ENCODE measurements around the gene SLC25A41. TPM values are rescaled to one million over a fixed set of nuclear protein-coding genes. Genes with fewer than 3 reads are reported as not detected.

SLC25A41 gene
- total RNA-seq, 2 donors from 2014 or later, result not detected

GRCh38 chr19:6383188-6383587 lies 50.4 kb downstream of the SLC25A41 start:
- no peaks in the 10 kb centered on the region for H3K27me3 ChIP-seq
- no peak overlapping the region for H3K27ac ChIP-seq
- no peak for DNase-seq (ENCODE audit: low spot score)
- H3K4me1 ChIP-seq, result no peaks in the 10 kb centered on the region
- no peak overlapping the region for H3K4me3 ChIP-seq
- peaks cover 74% of the 10 kb centered on the region for H3K36me3 ChIP-seq
- no peak for TF ChIP-seq CTCF (IDR thresholded peaks at IDR 0.05)
- no peaks in the 10 kb centered on the region for H3K9me3 ChIP-seq

- TF ChIP-seq CTCF (IDR thresholded peaks at IDR 0.05), result no peak
- DNase-seq (ENCODE audit: low spot score), result no peak
These were observed 52.4 kb downstream of the SLC25A41 start for GRCh38 chr19:6381030-6381750.

GRCh38 chr19:6379744-6380143 lies 53.8 kb downstream of the SLC25A41 start:
- DNase-seq (ENCODE audit: low spot score), result no peak
- no peak overlapping the region for H3K27ac ChIP-seq
- no peaks in the 10 kb centered on the region for H3K9me3 ChIP-seq
- H3K36me3 ChIP-seq, result peaks cover 48% of the 10 kb centered on the region
- H3K4me3 ChIP-seq, result no peak overlapping the region
- H3K27me3 ChIP-seq, result no peaks in the 10 kb centered on the region
- TF ChIP-seq CTCF (IDR thresholded peaks at IDR 0.05), result no peak
- H3K4me1 ChIP-seq, result no peaks in the 10 kb centered on the region

More at GRCh38 chr19:6381030-6381750, 52.4 kb downstream of the SLC25A41 start:
- Histone ChIP-seq H3K9me3 (no peaks in the 10 kb centered on the region), H3K4me1 (no peaks in the 10 kb centered on the region), H3K4me3 (no peak overlapping the region), H3K36me3 (peaks cover 56% of the 10 kb centered on the region), H3K27ac (no peak overlapping the region), H3K27me3 (no peaks in the 10 kb centered on the region)

- peaks cover 44% of the 10 kb centered on the region for H3K36me3 ChIP-seq
- DNase-seq (ENCODE audit: low spot score), result no peak
- no peak for TF ChIP-seq CTCF (IDR thresholded peaks at IDR 0.05)
- no peaks in the 10 kb centered on the region for H3K27me3 ChIP-seq
- H3K9me3 ChIP-seq, result no peaks in the 10 kb centered on the region
- no peak overlapping the region for H3K27ac ChIP-seq
- H3K4me1 ChIP-seq, result peaks cover 0 to 8% of the 10 kb centered on the region in 2 donors
- H3K4me3 ChIP-seq, result no peak overlapping the region
These were observed 55.1 kb downstream of the SLC25A41 start for GRCh38 chr19:6378486-6378885.

- H3K27ac ChIP-seq, result no peak overlapping the region
- peaks cover 40% of the 10 kb centered on the region for H3K36me3 ChIP-seq
- no peak for TF ChIP-seq CTCF (IDR thresholded peaks at IDR 0.05)
- DNase-seq (ENCODE audit: low spot score), result no peak
- H3K4me1 ChIP-seq, result peaks cover 0 to 9% of the 10 kb centered on the region in 2 donors
- no peaks in the 10 kb centered on the region for H3K9me3 ChIP-seq
- no peaks in the 10 kb centered on the region for H3K27me3 ChIP-seq
- no peak overlapping the region for H3K4me3 ChIP-seq
These were observed 55.5 kb downstream of the SLC25A41 start for GRCh38 chr19:6378041-6378440.

Measured in right atrium auricular region (tissue), 2 donors.